GM10847 (cell line): ENCODE results near the gene GCNT4.

Experiments used
- POLR2A ChIP-seq: IDR thresholded peaks from 2 replicates; pipeline ENCODE4 v1.6.1; 2011; ENCODE audit not compliant: insufficient read length; ENCODE audit errors: extremely low read depth

GCNT4 gene

DNA sequence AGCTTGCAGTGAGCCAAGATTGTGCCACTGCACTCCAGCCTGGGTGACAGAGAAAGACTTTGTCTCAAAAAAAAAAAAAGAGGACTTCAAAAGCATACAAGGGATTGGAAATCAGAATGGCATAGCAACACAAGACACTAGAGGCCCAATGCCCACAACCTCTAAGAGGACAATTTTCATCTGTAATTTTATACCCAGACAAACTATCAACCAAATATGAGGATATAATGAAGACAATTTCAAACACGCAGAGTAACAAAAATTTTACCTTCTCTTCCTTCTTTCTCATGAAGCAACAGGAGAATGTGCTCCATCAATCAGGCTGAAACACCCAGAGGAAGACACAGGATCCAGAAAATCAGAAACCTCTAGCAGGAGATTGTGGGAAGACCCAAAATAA is 46.8 kb downstream of the GCNT4 start:
- TF ChIP-seq POLR2A = no peak
